Ecto neural progenitor cell (in vitro differentiated cells): ENCODE results near the gene MUC20.

Experiments
- DNase-seq: peaks from one replicate; pipeline ENCODE4 v3.0.0-alpha.2; 2018; ENCODE audit warnings: low spot score

The MUC20 gene

DNA sequence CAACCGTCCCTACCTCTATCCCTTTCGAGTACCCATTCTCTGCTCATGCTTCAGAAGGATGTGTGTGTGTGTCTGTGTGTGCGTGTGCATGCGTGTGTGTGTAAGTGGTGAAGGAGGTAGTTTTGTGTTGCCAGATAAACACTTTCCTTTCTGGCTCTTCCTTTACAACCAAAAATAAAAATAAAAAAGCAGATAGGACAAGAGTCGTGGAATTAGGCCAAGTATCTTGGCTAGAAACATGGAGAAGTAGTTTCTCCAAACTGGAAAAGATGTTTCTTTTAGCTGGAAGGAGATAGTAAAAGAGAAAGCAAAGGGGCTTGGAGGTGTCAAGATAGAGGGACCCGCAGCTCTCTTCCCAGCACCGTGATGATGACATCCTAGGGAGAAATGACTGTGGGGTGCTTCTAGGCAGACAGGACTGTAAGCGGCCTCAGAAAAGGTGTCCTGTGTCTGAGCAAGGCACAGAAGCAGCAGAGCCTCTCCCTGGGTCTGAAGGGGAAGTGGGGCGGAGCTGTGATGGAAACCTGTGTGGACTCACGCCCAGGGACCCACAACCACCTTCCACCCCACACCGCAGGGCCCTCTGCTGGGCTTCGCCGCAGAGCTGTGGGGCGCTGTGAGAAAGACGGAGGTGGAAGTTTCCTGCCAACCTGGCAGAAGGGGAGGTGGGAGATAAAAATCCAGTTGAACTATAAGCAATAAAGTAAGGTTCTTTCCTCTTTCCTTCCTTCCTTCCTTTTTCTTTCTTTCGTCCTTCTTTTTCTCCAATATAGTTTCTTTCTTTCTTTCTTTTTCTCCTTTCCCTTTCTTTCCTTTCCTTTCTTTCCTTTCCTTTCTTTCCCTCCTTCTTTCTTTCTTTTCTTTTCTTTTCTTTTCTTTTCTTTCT, 35.3 kb downstream of the MUC20 start:
- no peak for DNase-seq

DNA sequence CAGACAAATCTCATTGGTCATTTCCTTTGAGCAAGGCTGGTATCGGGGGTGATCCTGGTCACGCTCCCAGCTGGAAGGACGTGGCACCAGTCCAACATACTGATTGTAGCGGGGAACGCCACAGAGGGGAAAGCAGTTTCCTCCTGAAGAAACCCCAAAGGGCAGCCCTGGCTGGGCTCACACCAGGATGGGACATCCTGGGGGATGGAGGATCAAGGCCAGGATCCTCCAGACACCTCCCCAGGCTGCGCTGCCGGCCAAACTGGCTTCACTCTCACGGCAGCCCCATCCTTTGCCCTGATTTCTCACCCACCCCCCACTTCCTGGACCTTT, 36.6 kb downstream of the MUC20 start:
- DNase-seq, result no peak

DNA sequence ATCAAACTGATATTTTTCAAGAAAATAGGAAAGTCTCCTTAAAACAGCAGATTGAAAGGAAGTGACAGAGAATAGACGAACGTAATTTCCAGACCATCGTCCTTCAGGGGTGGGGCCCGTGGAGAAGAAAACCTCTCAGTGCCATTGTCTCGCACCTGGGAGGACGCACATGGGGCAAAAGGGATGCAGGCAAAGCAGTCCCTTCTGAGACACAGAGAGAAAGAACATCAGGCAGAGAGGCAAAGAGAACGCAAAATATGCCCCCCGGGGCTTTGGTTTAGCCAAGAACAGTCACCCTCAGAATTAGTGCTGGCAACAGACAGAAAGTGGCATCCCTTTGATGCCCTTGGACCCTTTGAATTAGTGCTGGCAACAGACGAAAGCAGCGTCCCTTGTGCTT, 37.0 kb downstream of the MUC20 start:
- no peak for DNase-seq

GRCh38 chr3:195758721-195759353, 38.1 kb downstream of the MUC20 start:
- DNase-seq, result no peak

- DNase-seq, result no peak
Observed at GRCh38 chr3:195760345-195761122, 39.8 kb downstream of the MUC20 start.

GRCh38 chr3:195761123-195761566, 40.4 kb downstream of the MUC20 start:
- DNase-seq, result no peak

DNA sequence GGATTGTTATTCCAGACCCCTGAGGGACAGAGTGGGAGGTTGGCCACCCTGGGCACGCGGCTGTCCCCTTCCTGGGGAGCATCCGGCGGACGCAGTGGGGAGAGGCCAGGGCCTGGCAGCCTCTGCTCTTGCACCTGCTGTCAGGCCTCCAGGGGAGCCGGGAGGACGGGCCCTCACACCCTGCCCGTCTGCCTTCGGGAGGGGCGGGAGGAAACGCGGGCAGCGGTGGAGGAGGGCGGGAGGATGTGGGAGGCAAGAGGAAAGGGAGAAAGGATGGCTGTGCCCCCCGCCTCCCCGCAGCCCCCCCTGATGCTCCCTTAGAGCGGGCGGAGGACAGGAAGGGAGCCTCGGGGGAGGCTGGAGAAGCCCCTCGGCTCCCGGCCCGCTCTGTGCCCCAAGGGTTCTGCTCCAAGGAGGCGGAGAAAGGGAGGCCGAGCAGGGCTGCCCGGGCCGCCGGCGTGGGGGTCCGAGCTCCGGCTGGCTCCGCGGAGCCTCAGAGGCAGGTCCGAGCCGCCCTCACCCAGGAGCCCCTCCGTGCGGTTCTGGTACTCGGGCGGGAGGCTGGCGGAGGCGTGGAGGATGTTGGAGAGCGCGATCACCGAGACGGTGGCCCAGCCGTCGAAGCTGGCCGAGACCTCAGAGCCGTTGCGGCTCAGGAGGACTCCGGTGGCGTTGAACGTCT, 40.9 kb downstream of the MUC20 start:
- DNase-seq, result no peak

- DNase-seq, result no peak
Observed at GRCh38 chr3:195762249-195762585, 41.4 kb downstream of the MUC20 start.

DNA sequence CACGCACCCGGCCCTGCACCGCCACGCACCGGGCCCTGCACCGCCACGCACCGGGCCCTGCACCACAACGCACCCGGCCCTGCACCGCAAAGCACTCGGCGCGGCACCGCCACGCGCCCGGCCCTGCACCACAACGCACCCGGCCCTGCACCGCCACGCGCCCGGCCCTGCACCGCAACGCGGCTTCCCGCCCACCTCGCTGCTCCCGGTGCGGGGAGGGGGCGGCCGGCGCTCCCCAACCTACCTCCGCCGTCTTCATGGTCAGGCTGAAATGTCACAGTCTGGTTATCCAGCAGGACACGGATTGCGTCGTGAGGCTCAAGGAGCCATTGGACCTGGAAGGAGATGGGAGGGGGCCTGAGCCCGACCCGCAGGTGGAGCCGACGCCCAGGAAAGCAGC, 41.8 kb downstream of the MUC20 start:
- DNase-seq, result no peak

DNA sequence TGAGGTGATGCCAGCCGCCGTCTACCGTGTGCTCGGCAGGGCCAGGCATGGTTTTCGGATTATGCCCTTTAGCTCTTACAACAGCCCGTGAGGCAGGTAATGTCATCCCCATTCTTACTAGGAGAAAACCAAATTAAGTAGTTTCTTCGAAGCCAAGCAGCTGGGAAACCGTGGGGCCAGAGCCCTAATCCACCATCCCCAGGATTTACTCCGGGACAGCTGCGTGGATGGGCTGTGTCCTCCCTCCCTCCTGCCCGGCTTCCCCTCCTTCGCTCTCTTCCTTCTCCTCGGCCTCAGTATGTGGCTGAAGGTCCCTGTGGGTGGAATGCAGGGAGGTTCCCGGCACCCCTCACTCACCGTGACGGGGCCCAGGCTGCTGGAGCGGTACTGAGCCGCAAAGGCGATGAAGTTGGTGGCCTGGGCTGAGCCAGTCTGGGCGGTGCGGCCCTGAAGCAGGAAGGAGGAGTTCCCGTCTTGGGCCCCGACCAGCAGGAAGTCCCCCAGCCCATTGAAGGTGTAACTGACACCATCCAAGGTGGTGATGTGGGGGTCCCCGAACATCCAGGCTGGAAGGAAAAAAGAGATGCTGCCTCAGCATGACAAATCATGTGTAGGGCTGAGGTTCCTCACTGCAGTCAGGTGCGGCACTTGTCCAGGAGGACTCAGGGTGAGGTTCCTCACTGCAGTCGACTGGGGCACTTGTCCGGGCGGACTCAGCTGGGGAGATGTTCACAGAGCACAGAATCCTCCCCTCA, 42.5 kb downstream of the MUC20 start:
- DNase-seq, result no peak

DNA sequence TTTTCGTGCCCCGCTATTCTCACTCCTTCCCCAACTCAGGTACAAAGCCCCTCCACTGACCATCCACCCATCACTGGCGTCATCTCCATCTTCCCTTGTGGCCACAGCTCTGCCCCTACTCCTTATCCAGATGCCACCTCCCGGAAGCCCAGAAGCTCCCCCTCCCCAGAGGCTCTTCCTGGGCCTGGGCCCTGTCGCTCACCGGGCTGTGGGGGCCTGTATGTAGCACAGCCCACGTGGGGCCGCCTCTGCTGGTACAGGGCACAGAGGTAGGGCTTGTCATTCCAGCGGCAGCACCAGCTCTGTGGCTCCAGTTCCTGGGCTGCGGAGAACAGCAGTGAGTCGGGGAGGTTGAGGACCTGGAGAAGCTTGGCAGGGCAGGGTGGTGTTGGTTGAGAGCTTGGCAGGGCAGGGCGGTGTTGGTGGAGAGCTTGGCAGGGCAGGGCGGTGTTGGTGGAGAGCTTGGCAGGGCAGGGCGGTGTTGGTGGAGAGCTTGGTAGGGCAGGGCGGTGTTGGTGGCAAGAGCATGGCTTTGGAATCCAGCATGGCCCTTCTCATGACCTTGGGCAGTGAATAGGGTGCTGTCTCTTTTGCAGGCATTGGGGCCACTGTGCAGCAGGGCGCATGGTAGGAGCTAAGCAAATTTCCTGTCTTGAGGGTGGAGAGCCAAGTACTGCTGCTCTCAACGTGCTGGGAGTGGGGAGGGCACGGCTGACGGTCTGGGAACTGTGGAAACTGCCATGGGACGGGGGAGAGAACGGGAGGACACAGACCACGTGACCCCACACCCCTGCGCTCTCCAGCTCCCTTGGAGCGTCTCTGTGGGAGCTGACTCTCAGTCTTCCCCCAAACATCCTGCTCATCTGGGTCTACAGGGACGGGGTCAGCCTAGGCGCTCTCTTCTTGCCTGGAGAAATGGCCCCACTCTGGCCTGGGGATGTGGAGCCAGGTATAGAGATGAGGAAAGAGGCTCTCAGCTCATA, 43.4 kb downstream of the MUC20 start:
- no peak for DNase-seq

GRCh38 chr3:195764961-195765706, 44.4 kb downstream of the MUC20 start:
- no peak for DNase-seq

DNA sequence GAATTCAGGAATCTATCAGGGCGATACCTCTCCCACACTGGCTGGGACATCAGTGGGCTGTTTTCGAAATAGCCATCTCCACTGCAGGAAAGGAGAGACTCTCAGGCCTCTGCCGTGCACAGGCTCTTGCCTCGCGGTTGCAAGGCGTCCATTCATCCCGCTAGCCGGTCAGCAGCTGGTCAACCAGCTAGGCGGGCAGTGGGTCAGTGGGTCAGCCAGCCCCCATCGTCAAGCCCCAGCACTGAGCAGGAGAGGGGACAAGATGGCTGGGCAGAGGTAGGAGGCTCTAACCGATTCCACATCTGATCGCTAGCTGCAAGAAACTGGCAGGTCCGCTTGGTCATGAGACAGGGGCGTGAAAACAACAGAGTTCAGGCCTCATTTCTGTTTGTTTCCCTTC, 45.9 kb downstream of the MUC20 start:
- no peak for DNase-seq

DNA sequence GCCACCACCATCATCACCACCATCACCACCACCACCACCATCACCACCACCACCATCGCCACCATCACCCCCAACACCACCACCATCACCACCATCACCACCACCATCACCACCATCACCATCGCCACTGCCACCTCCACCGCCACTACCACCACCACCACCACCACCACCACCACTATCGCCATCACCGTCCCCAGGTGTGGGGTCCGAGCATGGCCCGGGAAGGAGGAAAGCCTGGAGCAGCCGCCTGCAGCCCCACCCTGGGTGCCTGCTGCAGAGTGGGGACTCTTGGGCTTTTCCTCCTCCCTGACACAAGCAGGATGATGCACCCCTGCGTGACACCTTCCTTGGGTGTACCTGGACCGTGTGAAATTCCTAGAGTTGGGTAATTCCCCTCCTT, 47.0 kb downstream of the MUC20 start:
- DNase-seq, result no peak

GRCh38 chr3:195768414-195768813, 47.6 kb downstream of the MUC20 start:
- no peak for DNase-seq

- DNase-seq, result no peak
Observed at GRCh38 chr3:195768831-195769303, 48.1 kb downstream of the MUC20 start.

- DNase-seq, result no peak
Observed at GRCh38 chr3:195769551-195769950, 48.8 kb downstream of the MUC20 start.

- no peak for DNase-seq
Observed at GRCh38 chr3:195770081-195770840, 49.5 kb downstream of the MUC20 start.
